Activated CD8-positive, alpha-beta T cell treated with anti-CD3 and anti-CD28 coated beads, Interleukin-2, amount 10 ng/mL, durations not matched to agents 7 days and 5 days (primary cell): ENCODE results near the gene SNTA1. TPM values are rescaled to one million over a fixed set of nuclear protein-coding genes. Genes with fewer than 3 reads are reported as not detected.
"Not testable (repeated sequence)": the region's sequence is repeated elsewhere in the genome, so short reads cannot be mapped to it uniquely, and the experiment has no call there.

ENCODE experiments used
- ATAC-seq: fragments of 150-1000 bp; cut with Tn5 transposase; one replicate; pipeline ENCODE4 v1.10.0; 2021; ENCODE audit warnings: moderate library complexity
- CTCF ChIA-PET: fragments of 350-600 bp; sonication (Branson Sonifier 250); formaldehyde crosslinking; loops from one replicate; lab custom pipeline; 2021; ENCODE audit warnings: antibody characterized with exemption; lab: Charles Lee
- POLR2A ChIA-PET: fragments of 350-600 bp; sonication (Branson Sonifier 250); formaldehyde crosslinking; loops from one replicate; lab custom pipeline; 2021; ENCODE audit warnings: antibody characterized with exemption; lab: Charles Lee
- DNase-seq: peaks from one replicate; pipeline ENCODE4 v3.0.0-alpha.2; 2020
- H3K27ac Mint-ChIP-seq: one replicate; pipeline ENCODE4 v1.8.0; 2021; ENCODE audit warnings: mild to moderate bottlenecking, mixed read lengths
- H3K27me3 Mint-ChIP-seq: one replicate; pipeline ENCODE4 v1.8.0; 2021; ENCODE audit warnings: low read depth, mixed read lengths
- H3K36me3 Mint-ChIP-seq: one replicate; pipeline ENCODE4 v1.8.0; 2021; ENCODE audit warnings: low read depth, mixed read lengths
- H3K4me1 Mint-ChIP-seq: one replicate; pipeline ENCODE4 v1.8.0; 2021; ENCODE audit warnings: low read depth, mixed read lengths
- H3K4me3 Mint-ChIP-seq: one replicate; pipeline ENCODE4 v1.8.0; 2021; ENCODE audit warnings: mild to moderate bottlenecking, mixed read lengths
- H3K9me3 Mint-ChIP-seq: one replicate; pipeline ENCODE4 v1.8.0; 2022; ENCODE audit warnings: mixed read lengths; ENCODE audit not compliant: insufficient read depth
- total RNA-seq, 2 experiments: library from RNA; stranded (reverse); gene quantifications; one replicate each; pipeline ENCODE4 v1.2.3, GENCODE V29; 2021

SNTA1 gene
- total RNA-seq, 2 experiments from 2014 or later: 13.1 to 13.4 TPM

DNA sequence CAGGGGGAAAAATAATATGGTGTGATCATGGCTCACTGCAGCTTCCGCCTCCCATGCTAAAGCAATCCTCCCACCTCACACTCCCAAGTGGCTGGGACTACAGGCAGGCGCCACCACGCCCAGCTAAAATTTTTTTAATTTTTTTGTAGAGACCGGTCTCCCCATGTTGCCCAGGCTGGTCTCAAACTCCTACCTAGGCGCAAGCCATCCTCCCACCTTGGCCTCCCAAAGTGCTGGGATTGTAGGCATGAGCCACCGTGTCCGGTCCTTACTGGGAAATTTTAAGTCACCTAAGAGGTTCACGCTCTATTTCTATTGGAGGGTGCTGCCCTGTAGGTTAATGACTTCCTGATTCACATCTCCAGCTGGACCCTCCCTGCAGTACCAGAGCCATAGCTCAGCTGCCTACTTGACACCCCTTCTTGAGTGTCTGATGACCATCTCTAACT, 41.6 kb downstream of the SNTA1 start:
- Mint-ChIP-seq H3K27me3 (no peaks in the 10 kb centered on the region), H3K9me3 (no peaks in the 10 kb centered on the region), H3K36me3 (peaks cover 4% of the 10 kb centered on the region), H3K27ac (peak overlapping the region; percentile 92), H3K4me3 (peak overlapping the region; percentile 91), H3K4me1 (peaks cover 31% of the 10 kb centered on the region)
- DNase-seq: no peak
- ChIA-PET POLR2A (interaction anchor here (0.6 to 1.4 kb wide), 11 partner anchors 9 to 710 kb away, joined by 3 to 8 read pairs (median 4); partner anchors contain the start of genes EIF2S2 and SNTA1), CTCF (interaction anchor here (0.7 to 1.6 kb wide), 3 partner anchors 10 to 559 kb away, joined by 3 to 8 read pairs (median 3); no protein-coding TSS in a partner anchor)
- peak; percentile 21 for ATAC-seq

DNA sequence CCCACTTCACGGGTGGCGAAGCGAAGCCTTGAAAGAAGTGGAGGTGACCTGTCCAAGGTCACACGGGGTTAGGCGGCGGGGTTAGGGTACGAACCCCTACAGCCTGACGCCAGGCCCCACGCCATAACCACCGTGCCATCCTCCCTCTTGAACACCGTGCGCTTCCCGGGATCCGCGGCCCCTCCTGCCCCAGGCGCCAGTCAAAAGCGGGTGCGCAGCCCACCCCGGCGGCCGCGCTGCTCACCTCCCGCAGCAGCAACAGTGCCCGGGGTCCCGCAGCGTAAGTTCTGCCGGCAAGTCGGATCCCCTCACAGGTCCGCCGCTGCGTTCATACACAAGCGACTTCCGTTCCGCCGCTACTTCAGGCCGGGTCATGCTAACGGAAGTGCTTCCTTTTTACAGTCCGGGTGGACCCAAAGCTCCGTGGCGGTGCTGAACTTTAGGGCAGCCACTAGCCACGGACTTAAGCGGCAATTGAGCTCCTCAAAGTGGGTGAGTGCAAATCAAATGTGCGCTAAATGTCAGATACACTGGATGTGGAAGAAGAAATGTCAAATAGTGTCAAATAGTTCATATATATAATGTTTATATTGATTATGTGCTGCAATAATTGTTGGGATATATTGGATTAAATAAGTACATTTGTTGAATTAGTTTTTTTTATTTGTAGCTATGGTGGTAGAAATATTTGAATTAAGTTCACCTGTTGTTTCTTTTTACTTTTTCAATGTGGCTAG, 42.2 kb downstream of the SNTA1 start, which contains the start of gene CDK5RAP1:
Gene CDK5RAP1, minus strand, starts transcription at position 336 of the 737 bp plus-strand sequence. CDS start 4,455 bp downstream, outside the sequence.
- H3K4me3 Mint-ChIP-seq: peak within 1 kb of the TSS; percentile 91
- DNase-seq (peak; percentile 92), ATAC-seq (peak; percentile 92)
- peaks cover 3% of the 10 kb centered on the region for H3K36me3 Mint-ChIP-seq
- peaks cover 31% of the 10 kb centered on the region for H3K4me1 Mint-ChIP-seq
- H3K27ac Mint-ChIP-seq: peak within 1 kb of the TSS; percentile 92
- ChIA-PET POLR2A (interaction anchor here (0.6 to 1.5 kb wide), 12 partner anchors 10 to 711 kb away, joined by 3 to 8 read pairs (median 4); partner anchors contain the start of genes ACTL10, EIF2S2 and SNTA1), CTCF (interaction anchor here (0.7 to 2.4 kb wide), 4 partner anchors 9 to 560 kb away, joined by 3 to 8 read pairs (median 5); no protein-coding TSS in a partner anchor)
- no peaks in the 10 kb centered on the region for H3K9me3 Mint-ChIP-seq
- H3K27me3 Mint-ChIP-seq: no peaks in the 10 kb centered on the region

GRCh38 chr20:33400812-33401183, 42.8 kb downstream of the SNTA1 start:
- H3K27me3 Mint-ChIP-seq: no peaks in the 10 kb centered on the region
- CTCF ChIA-PET: interaction anchor here (0.7 to 2.4 kb wide), 4 partner anchors 8 to 268 kb away, joined by 3 to 8 read pairs (median 5); no protein-coding TSS in a partner anchor

GRCh38 chr20:33399924-33400323, 43.6 kb downstream of the SNTA1 start:
- Mint-ChIP-seq H3K27me3 (no peaks in the 10 kb centered on the region), H3K4me3 (peak overlapping the region; percentile 91), H3K9me3 (no peaks in the 10 kb centered on the region), H3K27ac (no peak overlapping the region), H3K36me3 (peaks cover 10% of the 10 kb centered on the region), H3K4me1 (peaks cover 31% of the 10 kb centered on the region)
- ChIA-PET CTCF (interaction anchor here (1.0 to 2.4 kb wide), 2 partner anchors 45 to 49 kb away, joined by 4 to 7 read pairs; no protein-coding TSS in a partner anchor), POLR2A (interaction anchor here (1.1 to 1.5 kb wide), 2 partner anchors 29 to 267 kb away, joined by 3 to 4 read pairs; partner anchors contain the start of gene ACTL10)
- ATAC-seq: no peak
- no peak for DNase-seq

More at GRCh38 chr20:33400812-33401183, 42.8 kb downstream of the SNTA1 start:
- H3K9me3 Mint-ChIP-seq: no peaks in the 10 kb centered on the region
- peak overlapping the region; percentile 92 for H3K27ac Mint-ChIP-seq
- POLR2A ChIA-PET: interaction anchor here (0.9 to 1.5 kb wide), 8 partner anchors 28 to 711 kb away, joined by 3 to 8 read pairs (median 4); partner anchors contain the start of genes ACTL10, EIF2S2 and SNTA1
- DNase-seq (no peak), ATAC-seq (peak; percentile 57)
- H3K36me3 Mint-ChIP-seq: peaks cover 9% of the 10 kb centered on the region
- H3K4me3 Mint-ChIP-seq: peak overlapping the region; percentile 91
- peaks cover 31% of the 10 kb centered on the region for H3K4me1 Mint-ChIP-seq

- POLR2A ChIA-PET: no interaction called here
- H3K27me3 Mint-ChIP-seq: no peaks in the 10 kb centered on the region
- H3K9me3 Mint-ChIP-seq: no peaks in the 10 kb centered on the region
- DNase-seq (no peak), ATAC-seq (no peak)
- peaks cover 40% of the 10 kb centered on the region for H3K36me3 Mint-ChIP-seq
- no peak overlapping the region for H3K4me3 Mint-ChIP-seq
- peaks cover 13% of the 10 kb centered on the region for H3K4me1 Mint-ChIP-seq
- CTCF ChIA-PET: no interaction called here
- H3K27ac Mint-ChIP-seq: no peak overlapping the region
Observed at GRCh38 chr20:33394718-33395117, 48.8 kb downstream of the SNTA1 start.

- Mint-ChIP-seq H3K9me3 (no peaks in the 10 kb centered on the region), H3K27me3 (no peaks in the 10 kb centered on the region), H3K4me3 (no peak overlapping the region), H3K27ac (no peak overlapping the region), H3K36me3 (peaks cover 41% of the 10 kb centered on the region), H3K4me1 (peaks cover 8% of the 10 kb centered on the region)
- POLR2A ChIA-PET: no interaction called here
- ATAC-seq (no peak), DNase-seq (no peak)
- CTCF ChIA-PET: no interaction called here
Observed at GRCh38 chr20:33393609-33394008, 50.0 kb downstream of the SNTA1 start.

- no peak overlapping the region for H3K4me3 Mint-ChIP-seq
- CTCF ChIA-PET: interaction anchor here (0.6 kb wide), 1 partner anchor 10 kb away, joined by 3 read pairs; the partner anchor contains the start of gene CDK5RAP1
- H3K9me3 Mint-ChIP-seq: no peaks in the 10 kb centered on the region
- H3K27me3 Mint-ChIP-seq: no peaks in the 10 kb centered on the region
- POLR2A ChIA-PET: no interaction called here
- DNase-seq (no peak), ATAC-seq (no peak)
- H3K27ac Mint-ChIP-seq: no peak overlapping the region
- H3K4me1 Mint-ChIP-seq: peaks cover 3% of the 10 kb centered on the region
- peaks cover 41% of the 10 kb centered on the region for H3K36me3 Mint-ChIP-seq
Observed at GRCh38 chr20:33391722-33392415, 51.7 kb downstream of the SNTA1 start.

- DNase-seq, H3K27ac Mint-ChIP-seq, H3K9me3 Mint-ChIP-seq, ATAC-seq, H3K4me1 Mint-ChIP-seq, POLR2A ChIA-PET, H3K4me3 Mint-ChIP-seq, H3K27me3 Mint-ChIP-seq, CTCF ChIA-PET: not testable (repeated sequence)
- H3K36me3 Mint-ChIP-seq: peaks cover 43% of the 10 kb centered on the region
Observed at GRCh38 chr20:33389326-33389725, 54.2 kb downstream of the SNTA1 start.

- ATAC-seq (no peak), DNase-seq (no peak)
- peaks cover 3% of the 10 kb centered on the region for H3K4me1 Mint-ChIP-seq
- no peaks in the 10 kb centered on the region for H3K9me3 Mint-ChIP-seq
- ChIA-PET POLR2A (interaction anchor here (0.6 kb wide), 1 partner anchor 268 kb away, joined by 4 read pairs; no protein-coding TSS in a partner anchor), CTCF (no interaction called here)
- peaks cover 40% of the 10 kb centered on the region for H3K36me3 Mint-ChIP-seq
- H3K4me3 Mint-ChIP-seq: no peak overlapping the region
- no peak overlapping the region for H3K27ac Mint-ChIP-seq
- no peaks in the 10 kb centered on the region for H3K27me3 Mint-ChIP-seq
Observed at GRCh38 chr20:33388268-33388667, 55.3 kb downstream of the SNTA1 start.

GRCh38 chr20:33387177-33387576, 56.4 kb downstream of the SNTA1 start:
- no peak for DNase-seq
- no peak for ATAC-seq
- POLR2A ChIA-PET: no interaction called here
- H3K4me1 Mint-ChIP-seq: no peaks in the 10 kb centered on the region
- CTCF ChIA-PET: interaction anchor here (0.6 kb wide), 1 partner anchor 10 kb away, joined by 3 read pairs; no protein-coding TSS in a partner anchor
- H3K36me3 Mint-ChIP-seq: peaks cover 35% of the 10 kb centered on the region
- H3K27ac Mint-ChIP-seq: no peak overlapping the region
- H3K9me3 Mint-ChIP-seq: no peaks in the 10 kb centered on the region
- H3K27me3 Mint-ChIP-seq: no peaks in the 10 kb centered on the region
- no peak overlapping the region for H3K4me3 Mint-ChIP-seq

DNA sequence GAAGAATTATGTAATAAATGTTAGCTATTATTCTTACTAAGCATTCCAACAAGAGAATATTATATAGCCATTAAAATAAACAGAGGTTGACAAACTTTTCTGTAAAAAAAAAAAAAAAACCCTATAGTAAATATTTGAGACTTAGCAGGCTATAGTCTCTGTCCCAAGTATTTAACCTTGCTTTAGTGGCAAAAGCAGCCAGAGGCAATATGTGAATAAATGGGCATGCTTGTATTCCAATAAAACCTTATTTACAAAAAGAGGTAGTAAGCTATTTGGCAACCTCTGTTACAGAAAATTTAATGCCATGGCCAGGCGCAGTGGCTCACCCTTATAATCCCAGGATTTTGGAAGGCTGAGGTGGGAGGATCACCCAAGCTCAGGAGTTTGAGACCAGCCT, 56.9 kb downstream of the SNTA1 start:
- no peak for ATAC-seq
- peaks cover 32% of the 10 kb centered on the region for H3K36me3 Mint-ChIP-seq
- H3K9me3 Mint-ChIP-seq: no peaks in the 10 kb centered on the region
- no peaks in the 10 kb centered on the region for H3K4me1 Mint-ChIP-seq
- no peak overlapping the region for H3K4me3 Mint-ChIP-seq
- ChIA-PET POLR2A (no interaction called here), CTCF (interaction anchor here (0.6 kb wide), 1 partner anchor 9 kb away, joined by 3 read pairs; no protein-coding TSS in a partner anchor)
- no peaks in the 10 kb centered on the region for H3K27me3 Mint-ChIP-seq
- DNase-seq: no peak
- H3K27ac Mint-ChIP-seq: no peak overlapping the region
